Common myeloid progenitor, CD34-positive (primary cell): ENCODE measurements around the gene TAS2R19.

Experiments used
- CTCF ChIA-PET: fragments of 350-600 bp; sonication (Branson Sonifier 250); formaldehyde crosslinking; loops from one replicate; lab custom pipeline; 2021; ENCODE audit warnings: antibody characterized with exemption; lab: Charles Lee
- POLR2A ChIA-PET: fragments of 350-600 bp; sonication (Branson Sonifier 250); formaldehyde crosslinking; loops from one replicate; lab custom pipeline; 2021; ENCODE audit warnings: antibody characterized with exemption; lab: Charles Lee
- DNase-seq, 3 donors: peaks; one replicate each; pipeline versions ENCODE4 v3.0.0 to v3.0.0-alpha.2; 2013
- H3K27ac ChIP-seq, 2 experiments: 1 replicate in 1 of 2; 2 replicates in 1 of 2; pipeline ENCODE4 v1.7.0; 2013; ENCODE audit warnings: inconsistent platforms in 2 of 2, low read length in 2 of 2, mild to moderate bottlenecking in 2 of 2, low read depth in 1 of 2, moderate library complexity in 1 of 2; ENCODE audit not compliant: severe bottlenecking in 2 of 2, insufficient read depth in 1 of 2, poor library complexity in 1 of 2
- H3K27me3 ChIP-seq, 5 experiments: replicated peaks in 2 of 5; 1 replicate in 3 of 5; 2 replicates in 2 of 5; pipeline versions ENCODE4 v1.6.1 to v1.7.0; 2013; ENCODE audit warnings: low read length in 4 of 5, mild to moderate bottlenecking in 2 of 5, moderate library complexity in 2 of 5, inconsistent platforms in 1 of 5; ENCODE audit not compliant: insufficient read depth in 5 of 5, control insufficient read depth in 4 of 5
- H3K36me3 ChIP-seq, 4 experiments: 1 replicate in 2 of 4; 2 replicates in 2 of 4; pipeline versions ENCODE4 v1.6.1 to v1.7.0; 2013; ENCODE audit warnings: low read length in 3 of 4, control low read depth in 1 of 4, mild to moderate bottlenecking in 1 of 4; ENCODE audit not compliant: control insufficient read depth in 4 of 4, insufficient read depth in 4 of 4
- H3K4me1 ChIP-seq, 4 experiments: 1 replicate in 3 of 4; 2 replicates in 1 of 4; pipeline versions ENCODE4 v1.6.1 to v1.7.1; 2013; ENCODE audit warnings: low read length in 3 of 4, mild to moderate bottlenecking in 3 of 4, control low read depth in 1 of 4, inconsistent platforms in 1 of 4, moderate library complexity in 1 of 4; ENCODE audit not compliant: control insufficient read depth in 4 of 4, insufficient read depth in 4 of 4; ENCODE audit errors: control extremely low read depth in 1 of 4
- H3K4me3 ChIP-seq, 7 experiments: 1 replicate in 4 of 7; 2 replicates in 3 of 7; pipeline versions ENCODE4 v1.5.1 to v1.7.0; 2013; ENCODE audit warnings: mild to moderate bottlenecking in 7 of 7, low read length in 6 of 7, moderate library complexity in 6 of 7, inconsistent platforms in 2 of 7, low read depth in 2 of 7, control low read depth in 1 of 7; ENCODE audit not compliant: insufficient read depth in 4 of 7, control insufficient read depth in 1 of 7; ENCODE audit errors: extremely low read depth in 1 of 7
- H3K9me3 ChIP-seq, 5 experiments: 1 replicate in 4 of 5; 2 replicates in 1 of 5; pipeline versions ENCODE4 v1.6.1 to v1.7.1; 2013; ENCODE audit warnings: low read length in 4 of 5, mild to moderate bottlenecking in 2 of 5, inconsistent platforms in 1 of 5, low read depth in 1 of 5, moderate library complexity in 1 of 5; ENCODE audit not compliant: control insufficient read depth in 4 of 5, insufficient read depth in 2 of 5; ENCODE audit errors: control extremely low read depth in 1 of 5
- WGBS: methylation state at CpG from one replicate; pipeline ENCODE4 v1.1.5; 2013; ENCODE audit not compliant: insufficient coverage; 5-methylcytosine and 5-hydroxymethylcytosine counted together

Gene TAS2R19

GRCh38 chr12:11031307-11031706, 8.9 kb upstream of the TAS2R19 start, which contains the start of gene TAS2R31:
TAS2R31 (minus strand) TSS chr12:11031407; CDS start chr12:11031335, 72 bp downstream.
- ChIA-PET POLR2A (no interaction called here), CTCF (no interaction called here)
- Histone ChIP-seq H3K4me3 (no peak within 1 kb of the TSS), H3K4me1 (no peaks in the 10 kb centered on the region), H3K27ac (no peak within 1 kb of the TSS), H3K9me3 (peaks cover 0 to 6% (median 0%) of the 10 kb centered on the region in 5 experiments), H3K36me3 (peaks cover 6 to 18% (median 8%) of the 10 kb centered on the region in 4 experiments), H3K27me3 (no peaks in the 10 kb centered on the region)
- 90% methylated on average over 6 of the region's 6 CpGs for WGBS
- no peak for DNase-seq

DNA sequence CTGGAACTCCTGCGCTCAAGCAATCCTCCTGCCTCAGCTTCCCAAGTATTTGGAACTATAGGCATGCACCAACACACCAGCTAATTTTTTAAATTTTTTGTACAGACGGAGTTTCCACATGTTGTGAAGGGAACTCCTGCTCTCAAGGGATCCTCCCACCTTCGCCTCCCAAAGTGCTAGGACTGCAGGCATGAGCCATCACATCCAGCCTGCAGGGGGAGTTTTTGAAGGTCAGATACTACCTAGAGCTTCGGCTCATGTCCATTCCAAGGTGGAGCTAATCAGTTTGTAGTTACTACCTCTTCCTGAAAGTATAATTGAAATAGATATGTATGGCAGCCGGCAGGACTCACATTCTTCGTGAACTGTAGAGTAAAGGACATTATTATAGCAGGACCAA, 3.7 kb upstream of the TAS2R19 start:
- ChIA-PET CTCF (no interaction called here), POLR2A (no interaction called here)
- Histone ChIP-seq H3K4me3 (no peak overlapping the region), H3K27me3 (no peaks in the 10 kb centered on the region), H3K4me1 (no peaks in the 10 kb centered on the region), H3K27ac (no peak overlapping the region), H3K9me3 (peaks cover 0 to 12% (median 0%) of the 10 kb centered on the region in 5 experiments), H3K36me3 (peaks cover 7 to 26% (median 12%) of the 10 kb centered on the region in 4 experiments)
- WGBS: 96% methylated on average over 3 of the region's 6 CpGs
- no peak for DNase-seq

GRCh38 chr12:11023387-11023786, 967 bp upstream of the TAS2R19 start:
- ChIA-PET CTCF (no interaction called here), POLR2A (no interaction called here)
- no peak for DNase-seq

GRCh38 chr12:11016937-11017336, 5.5 kb downstream of the TAS2R19 start:
- Histone ChIP-seq H3K9me3 (no peaks in the 10 kb centered on the region), H3K4me1 (peaks cover 0 to 4% (median under 1%) of the 10 kb centered on the region in 4 experiments), H3K27ac (no peak overlapping the region), H3K4me3 (no peak overlapping the region), H3K27me3 (no peaks in the 10 kb centered on the region), H3K36me3 (peaks cover 0 to 17% (median 4%) of the 10 kb centered on the region in 4 experiments)
- WGBS: no CpG with 5 or more reads among the region's 1 CpG
- CTCF ChIA-PET: no interaction called here
- POLR2A ChIA-PET: no interaction called here
- DNase-seq: no peak

More at GRCh38 chr12:11023387-11023786, 967 bp upstream of the TAS2R19 start:
- Histone ChIP-seq H3K4me3 (no peak overlapping the region), H3K9me3 (peaks cover 0 to 12% (median 0%) of the 10 kb centered on the region in 5 experiments), H3K36me3 (peaks cover 7 to 26% (median 12%) of the 10 kb centered on the region in 4 experiments), H3K27me3 (no peaks in the 10 kb centered on the region), H3K4me1 (no peaks in the 10 kb centered on the region), H3K27ac (no peak overlapping the region)
- WGBS: no CpG with 5 or more reads among the region's 2 CpGs

DNA sequence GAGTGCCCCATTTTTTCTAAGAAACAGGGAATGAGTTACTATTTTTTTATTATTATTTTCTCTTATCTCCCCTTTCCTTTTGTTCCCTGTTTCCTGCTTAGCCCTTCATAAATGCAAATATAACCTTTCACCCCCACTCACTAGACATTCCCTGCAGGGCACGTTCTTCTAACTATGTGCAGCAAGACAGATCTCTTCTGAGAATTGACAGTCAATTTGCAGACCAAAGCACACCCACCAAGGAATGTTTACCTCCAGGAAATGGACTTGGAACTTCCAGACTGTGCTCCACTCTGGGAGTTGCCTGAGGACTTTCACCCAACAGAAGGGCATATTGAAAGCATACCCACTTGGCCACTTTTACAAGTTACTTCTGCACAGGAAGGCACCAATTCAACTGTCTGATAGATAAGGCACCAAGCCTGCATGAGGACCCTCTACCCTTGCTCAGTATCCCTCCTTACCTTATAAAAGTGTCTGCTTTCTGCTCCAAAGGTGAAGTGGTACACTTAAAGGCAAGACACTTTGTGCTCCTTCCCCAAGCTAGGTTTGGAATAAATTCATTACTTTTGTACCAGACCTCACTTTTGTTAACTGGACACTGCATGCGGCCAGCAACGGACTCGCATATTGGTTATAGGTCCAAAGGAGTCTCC, 6.5 kb downstream of the TAS2R19 start:
- ChIA-PET CTCF (no interaction called here), POLR2A (no interaction called here)
- Histone ChIP-seq H3K9me3 (no peaks in the 10 kb centered on the region), H3K27ac (no peak overlapping the region), H3K36me3 (peaks cover 0 to 14% (median 3%) of the 10 kb centered on the region in 4 experiments), H3K27me3 (no peaks in the 10 kb centered on the region), H3K4me1 (peaks cover 0 to 4% (median under 1%) of the 10 kb centered on the region in 4 experiments), H3K4me3 (no peak overlapping the region)
- DNase-seq: no peak
- WGBS: 100% methylated on average over 3 of the region's 4 CpGs

- no peak overlapping the region for H3K4me3 ChIP-seq
- CTCF ChIA-PET: no interaction called here
- DNase-seq: no peak
- no peaks in the 10 kb centered on the region for H3K27me3 ChIP-seq
- H3K4me1 ChIP-seq: peaks cover 0 to 4% (median under 1%) of the 10 kb centered on the region in 4 experiments
- H3K36me3 ChIP-seq: peaks cover 0 to 14% (median 3%) of the 10 kb centered on the region in 4 experiments
- H3K27ac ChIP-seq: no peak overlapping the region
- POLR2A ChIA-PET: no interaction called here
- no peaks in the 10 kb centered on the region for H3K9me3 ChIP-seq
Observed at GRCh38 chr12:11014234-11014633, 8.2 kb downstream of the TAS2R19 start.

GRCh38 chr12:11007608-11008007, 14.8 kb downstream of the TAS2R19 start:
- ChIA-PET POLR2A (interaction anchor here (0.6 kb wide), 1 partner anchor 12 kb away, joined by 3 read pairs; no protein-coding TSS in a partner anchor), CTCF (interaction anchor here (1.3 kb wide), 1 partner anchor 31 kb away, joined by 5 read pairs; no protein-coding TSS in a partner anchor)
- DNase-seq: no peak
- no peaks in the 10 kb centered on the region for H3K27me3 ChIP-seq
- H3K4me3 ChIP-seq: no peak overlapping the region
- WGBS: no CpG with 5 or more reads among the region's 1 CpG
- no peaks in the 10 kb centered on the region for H3K4me1 ChIP-seq
- H3K9me3 ChIP-seq: peaks cover 0 to 3% (median 0%) of the 10 kb centered on the region in 5 experiments
- H3K27ac ChIP-seq: no peak overlapping the region
- H3K36me3 ChIP-seq: peaks cover 0 to 5% (median 2%) of the 10 kb centered on the region in 4 experiments
